Panc1 (cell line): ENCODE measurements around the gene TRAK1. TPM values are rescaled to one million over a fixed set of nuclear protein-coding genes. Genes with fewer than 3 reads are reported as not detected.

Experiments
- ATAC-seq: fragments of 200-7000 bp; cut with Tn5 transposase; 2 replicates; pipeline ENCODE4 v1.9.1; 2020; ENCODE audit warnings: mild to moderate bottlenecking, moderate library complexity
- BruUV-seq: library from RNA; stranded (reverse); fragments of 400-500 nt; replicated peaks from 2 replicates; lab custom pipeline; 2021; lab: Mats Ljungman, UMichigan
- CTCF ChIA-PET: fragments of 300-600 bp; sonication (Branson Sonifier 250); formaldehyde crosslinking; loops from one replicate; lab custom pipeline; 2022; ENCODE audit warnings: antibody characterized with exemption; lab: Charles Lee
- POLR2A ChIA-PET: fragments of 300-600 bp; sonication (Branson Sonifier 250); formaldehyde crosslinking; loops from one replicate; lab custom pipeline; 2022; ENCODE audit warnings: antibody characterized with exemption; lab: Charles Lee
- DNase-seq: peaks from one replicate; pipeline ENCODE4 v3.0.0-alpha.2; 2010; ENCODE audit warnings: low read depth, low spot score
- H3K27ac ChIP-seq: 2 replicates; pipeline ENCODE4 v1.5.1; 2011; ENCODE audit warnings: mild to moderate bottlenecking, low read length, inconsistent platforms
- H3K27me3 ChIP-seq: fragments of 200-500 bp; sonication (Bioruptor generic); 2 replicates; pipeline ENCODE4 v1.6.0; 2014; ENCODE audit warnings: low read length, inconsistent platforms; ENCODE audit not compliant: control insufficient read depth, insufficient read depth
- H3K36me3 ChIP-seq: fragments of 200-500 bp; sonication (Bioruptor generic); 2 replicates; pipeline ENCODE4 v1.5.1; 2014; ENCODE audit warnings: inconsistent platforms, mild to moderate bottlenecking, low read length, moderate library complexity; ENCODE audit not compliant: control insufficient read depth, insufficient read depth
- H3K4me1 ChIP-seq: 2 replicates; pipeline ENCODE4 v1.5.1; 2011; ENCODE audit warnings: inconsistent platforms, mild to moderate bottlenecking, low read length, moderate library complexity; ENCODE audit not compliant: control insufficient read depth, insufficient read depth
- H3K4me3 ChIP-seq, 2 experiments: 2 replicates each; pipeline ENCODE4 v1.5.1; 2011 to 2012; ENCODE audit warnings: low read depth in 2 of 2, low read length in 2 of 2, mild to moderate bottlenecking in 2 of 2, inconsistent platforms in 1 of 2, moderate library complexity in 1 of 2
- H3K9me3 ChIP-seq: fragments of 200-500 bp; sonication (Bioruptor generic); 2 replicates; pipeline ENCODE4 v1.5.1; 2014; ENCODE audit warnings: low read depth, mild to moderate bottlenecking, inconsistent platforms, low read length, moderate library complexity; ENCODE audit not compliant: control insufficient read depth, insufficient read depth
- CTCF ChIP-seq: fragments of 450-650 bp; IDR thresholded peaks from 2 replicates; pipeline ENCODE4 v1.5.1; 2017; ENCODE audit warnings: mild to moderate bottlenecking
- POLR2AphosphoS5 ChIP-seq: IDR thresholded peaks from 2 replicates; pipeline ENCODE4 v1.6.1; 2012; ENCODE audit warnings: mild to moderate bottlenecking, low read depth, low read length, moderate library complexity
- REST ChIP-seq, 2 experiments: IDR thresholded peaks; 2 replicates each; pipeline ENCODE4 v1.6.1; 2011 to 2012; ENCODE audit warnings: low read depth in 2 of 2, control low read depth in 1 of 2, low read length in 1 of 2, mild to moderate bottlenecking in 1 of 2, moderate library complexity in 1 of 2; ENCODE audit not compliant: insufficient read depth in 1 of 2
- SIN3A ChIP-seq: IDR thresholded peaks from 2 replicates; pipeline ENCODE4 v1.6.1; 2012; ENCODE audit warnings: low read depth, mild to moderate bottlenecking, low read length, moderate library complexity, borderline replicate concordance; ENCODE audit not compliant: insufficient read depth
- TCF7L2 ChIP-seq: IDR thresholded peaks from 2 replicates; pipeline ENCODE4 v1.6.1; 2011; ENCODE audit warnings: mild to moderate bottlenecking, low read depth, low read length, inconsistent platforms
- in situ Hi-C: cut with HindIII; loops from 2 replicates; pipeline ENCODE4 v1.10.0; 2016; ENCODE audit warnings: low sequenced_read_pairs, low pct_unique_long_range_greater_than_20kb
- intact Hi-C: fragments of 100-400 bp; cut with micrococcal nuclease; formaldehyde crosslinking; loops from one replicate; pipeline ENCODE4 v1.10.0; 2022; ENCODE audit not compliant: unreplicated experiment
- total RNA-seq: library from RNA; stranded (reverse); gene quantifications from one replicate; pipeline ENCODE4 v1.2.1, GENCODE V29; 2021; ENCODE audit not compliant: unreplicated experiment

The TRAK1 gene
- total RNA-seq, 1 experiment from 2014 or later: 38.4 TPM

- Histone ChIP-seq H3K4me3 (no peak overlapping the region), H3K36me3 (no peaks in the 10 kb centered on the region), H3K27ac (no peak overlapping the region), H3K4me1 (no peaks in the 10 kb centered on the region; the same call in 1 of the 2 replicates), H3K27me3 (no peaks in the 10 kb centered on the region), H3K9me3 (no peaks in the 10 kb centered on the region)
- in situ Hi-C loops: no loop called here
- ChIA-PET POLR2A (no interaction called here), CTCF (no interaction called here)
- intact Hi-C loops: no loop called here
- ATAC-seq (no peak), DNase-seq (no peak)
- TF ChIP-seq TCF7L2: no peak
- no peak for TF ChIP-seq SIN3A
- no peak for TF ChIP-seq POLR2AphosphoS5
- TF ChIP-seq REST (IDR thresholded peaks at IDR 0.05; ENCODE audit: insufficient read depth in 1 of 2, low read depth in 2 of 2, low read length in 1 of 2): no peak
- no TSS peak for BruUV-seq
These were observed 93.0 kb downstream of the TRAK1 start for GRCh38 chr3:42183991-42184632.

- H3K4me3 ChIP-seq: no peak overlapping the region
- H3K36me3 ChIP-seq: no peaks in the 10 kb centered on the region
- intact Hi-C loops: no loop called here
- H3K9me3 ChIP-seq: no peaks in the 10 kb centered on the region
- POLR2A ChIA-PET: interaction anchor here (0.6 kb wide), 1 partner anchor 9 kb away, joined by 3 read pairs; no protein-coding TSS in a partner anchor
- ATAC-seq: no peak
- H3K27me3 ChIP-seq: no peaks in the 10 kb centered on the region
- BruUV-seq: no TSS peak
- TF ChIP-seq SIN3A (no peak), REST (IDR thresholded peaks at IDR 0.05; ENCODE audit: insufficient read depth in 1 of 2, low read depth in 2 of 2, low read length in 1 of 2) (no peak), CTCF (no peak), TCF7L2 (no peak), POLR2AphosphoS5 (no peak)
- no peaks in the 10 kb centered on the region for H3K4me1 ChIP-seq
- no peak for DNase-seq
- in situ Hi-C loops: no loop called here
- CTCF ChIA-PET: no interaction called here
- H3K27ac ChIP-seq: no peak overlapping the region
These were observed 93.7 kb downstream of the TRAK1 start for GRCh38 chr3:42184651-42185443.
